Caki2 (cell line): Measurements from ENCODE around the gene LHCGR. TPM values are rescaled to one million over a fixed set of nuclear protein-coding genes. Genes with fewer than 3 reads are reported as not detected.
"Not testable (repeated sequence)": the region's sequence is repeated elsewhere in the genome, so short reads cannot be mapped to it uniquely, and the experiment has no call there.

Source experiments
- DNase-seq: peaks from one replicate; pipeline ENCODE4 v3.0.0-alpha.2; 2015; ENCODE audit warnings: low read depth
- in situ Hi-C: cut with HindIII; loops from 2 replicates; pipeline ENCODE4 v1.10.0; 2016; ENCODE audit warnings: low sequenced_read_pairs, low pct_unique_long_range_greater_than_20kb, mixed read lengths
- total RNA-seq: library from RNA; depleted of rRNA; stranded (reverse); fragments of >200 nt; shearing (Covaris generic); gene quantifications from 2 replicates; pipeline ENCODE4 v1.2.3, GENCODE V29; 2014; ENCODE audit warnings: low replicate concordance

Gene LHCGR
- total RNA-seq, 1 experiment from 2014 or later, result not detected

DNA sequence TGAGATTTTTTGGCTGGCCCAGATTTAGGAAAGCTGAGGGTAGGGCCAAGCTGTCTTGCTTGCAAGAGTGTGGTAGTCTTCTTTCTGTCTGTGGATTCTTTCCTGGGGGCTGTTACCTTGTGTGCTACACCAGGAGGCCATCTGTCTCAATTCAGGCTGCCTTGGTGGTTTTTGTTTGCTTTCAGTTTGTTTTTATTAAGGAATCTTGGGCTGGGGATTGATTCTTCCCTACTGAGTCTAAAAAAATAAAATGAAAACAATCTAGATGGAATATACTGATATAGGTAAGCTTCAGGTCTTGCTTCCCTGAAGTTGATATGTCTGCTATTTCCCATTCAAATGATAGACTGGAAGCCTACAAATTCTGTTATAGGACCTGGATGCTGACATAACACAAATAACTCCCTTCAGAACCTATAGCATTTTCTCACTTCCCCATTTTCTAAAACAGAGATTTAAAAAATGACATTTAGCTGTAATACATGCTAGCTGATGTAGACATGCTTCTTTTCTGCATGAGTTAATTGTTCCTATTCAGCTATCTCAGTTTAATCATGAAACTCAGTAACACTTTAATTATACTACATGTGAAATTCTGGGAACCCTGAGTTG, 5.3 kb downstream of the LHCGR start:
- in situ Hi-C loops, result no loop called here
- no peak for DNase-seq

DNA sequence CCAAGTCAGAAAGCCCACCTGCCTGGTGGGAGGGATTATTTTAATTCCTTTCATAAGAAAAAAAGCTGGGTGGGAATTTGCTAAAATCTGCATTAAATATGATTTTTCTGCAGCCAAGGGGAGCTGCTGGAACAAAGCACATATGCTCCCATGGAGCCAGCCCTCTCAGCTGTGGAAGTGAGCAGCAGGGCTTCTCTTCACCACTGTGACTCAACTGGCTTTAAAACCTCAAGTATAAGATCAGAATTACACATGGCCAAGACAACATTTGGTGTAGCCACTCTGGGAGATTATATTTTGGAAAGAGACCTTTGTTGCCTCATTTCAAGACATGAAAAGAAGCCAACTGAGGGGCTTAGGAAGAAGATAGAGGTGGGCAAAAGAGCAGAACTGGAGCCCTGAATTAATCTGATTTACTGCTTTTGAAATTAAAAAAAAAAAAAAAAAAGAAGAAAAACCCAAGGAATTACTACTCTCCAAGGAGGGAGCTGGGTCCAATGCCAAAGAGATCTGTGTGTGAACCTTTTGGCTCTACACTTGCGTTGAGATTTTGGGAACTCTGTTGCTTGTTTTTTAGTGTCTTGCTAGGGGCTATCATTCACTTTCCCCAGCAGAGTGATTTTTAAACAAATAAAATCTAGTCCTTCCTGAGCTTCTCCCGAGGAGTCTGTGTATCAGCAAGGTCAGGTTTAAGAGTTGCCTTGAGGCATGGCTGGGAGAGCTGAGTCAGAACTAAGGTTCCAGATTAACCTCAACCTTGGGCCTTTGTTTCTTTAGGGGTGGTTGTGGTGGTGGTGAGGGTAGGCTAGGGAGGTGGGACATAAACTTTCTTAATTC, 6.0 kb downstream of the LHCGR start:
- DNase-seq, result no peak
- in situ Hi-C loops, result no loop called here

DNA sequence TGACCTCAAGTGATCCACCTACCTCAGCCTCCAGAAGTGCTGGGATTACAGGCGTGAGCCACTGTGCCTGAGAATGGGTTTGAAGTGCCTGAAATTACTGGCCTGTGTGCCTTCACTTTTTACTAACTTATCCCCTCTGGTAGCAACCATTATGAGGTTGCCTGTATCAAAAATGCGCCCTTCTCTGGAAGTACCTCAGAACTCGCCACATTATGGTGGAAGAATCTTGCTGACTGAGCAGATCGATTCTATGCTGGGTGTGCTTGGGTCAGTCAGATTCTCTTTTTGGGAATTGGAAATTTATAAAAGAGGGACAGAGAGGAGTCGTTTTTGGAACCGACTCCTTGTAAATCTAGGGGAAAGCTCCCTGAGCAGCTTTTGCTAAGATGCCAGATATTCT, 8.2 kb downstream of the LHCGR start:
- DNase-seq, result no peak
- in situ Hi-C loops, result no loop called here

DNA sequence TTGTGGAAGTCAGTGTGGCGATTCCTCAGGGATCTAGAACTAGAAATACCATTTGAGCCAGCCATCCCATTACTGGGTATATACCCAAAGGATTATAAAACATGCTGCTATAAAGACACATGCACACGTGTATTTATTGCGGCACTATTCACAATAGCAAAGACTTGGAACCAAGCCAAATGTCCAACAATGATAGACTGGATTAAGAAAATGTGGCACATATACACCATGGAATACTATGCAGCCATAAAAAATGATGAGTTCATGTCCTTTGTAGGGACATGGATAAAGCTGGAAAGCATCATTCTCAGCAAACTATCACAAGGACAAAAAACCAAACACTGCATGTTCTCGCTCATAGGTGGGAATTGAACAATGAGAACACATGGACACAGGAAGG, 16.3 kb downstream of the LHCGR start:
- in situ Hi-C loops, DNase-seq: not testable (repeated sequence)

DNA sequence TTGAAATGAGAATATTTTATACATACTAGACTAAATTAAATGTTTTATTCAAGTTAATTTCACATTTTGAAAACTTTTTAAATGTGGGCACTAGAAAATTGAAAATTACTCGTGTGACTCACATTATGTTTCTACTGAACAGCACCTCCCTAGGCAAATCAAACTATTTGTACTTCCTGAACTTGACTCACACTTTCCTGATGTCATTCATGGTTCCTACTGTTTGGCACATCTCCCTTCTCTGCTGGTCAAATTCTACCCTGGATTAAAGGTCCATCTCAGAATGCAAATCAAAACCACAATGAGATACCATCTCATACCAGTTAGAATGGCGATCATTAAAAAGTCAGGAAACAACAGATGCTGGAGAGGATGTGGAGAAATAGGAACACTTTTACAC, 16.7 kb downstream of the LHCGR start:
- in situ Hi-C loops, result no loop called here
- DNase-seq, result no peak

DNA sequence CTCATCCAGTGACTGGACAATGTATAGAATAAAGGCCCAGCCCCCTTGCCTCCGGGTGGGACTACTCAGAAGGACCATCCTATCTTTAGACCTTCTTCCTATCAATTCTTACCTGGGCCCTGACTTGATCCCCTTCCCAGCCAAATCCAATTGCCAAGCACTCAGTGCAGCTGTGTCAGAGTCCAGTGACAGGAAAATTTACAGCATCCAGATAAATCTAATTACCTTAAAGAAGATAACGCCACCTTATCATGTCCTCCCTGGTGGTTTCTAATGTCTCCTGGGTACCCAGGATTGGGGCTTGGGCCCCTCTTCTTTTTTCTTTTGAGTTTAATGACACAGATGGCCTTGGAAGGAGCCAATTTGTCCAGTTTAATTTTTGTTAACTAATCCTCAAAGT, 19.3 kb downstream of the LHCGR start:
- no peak for DNase-seq
- in situ Hi-C loops, result no loop called here

DNA sequence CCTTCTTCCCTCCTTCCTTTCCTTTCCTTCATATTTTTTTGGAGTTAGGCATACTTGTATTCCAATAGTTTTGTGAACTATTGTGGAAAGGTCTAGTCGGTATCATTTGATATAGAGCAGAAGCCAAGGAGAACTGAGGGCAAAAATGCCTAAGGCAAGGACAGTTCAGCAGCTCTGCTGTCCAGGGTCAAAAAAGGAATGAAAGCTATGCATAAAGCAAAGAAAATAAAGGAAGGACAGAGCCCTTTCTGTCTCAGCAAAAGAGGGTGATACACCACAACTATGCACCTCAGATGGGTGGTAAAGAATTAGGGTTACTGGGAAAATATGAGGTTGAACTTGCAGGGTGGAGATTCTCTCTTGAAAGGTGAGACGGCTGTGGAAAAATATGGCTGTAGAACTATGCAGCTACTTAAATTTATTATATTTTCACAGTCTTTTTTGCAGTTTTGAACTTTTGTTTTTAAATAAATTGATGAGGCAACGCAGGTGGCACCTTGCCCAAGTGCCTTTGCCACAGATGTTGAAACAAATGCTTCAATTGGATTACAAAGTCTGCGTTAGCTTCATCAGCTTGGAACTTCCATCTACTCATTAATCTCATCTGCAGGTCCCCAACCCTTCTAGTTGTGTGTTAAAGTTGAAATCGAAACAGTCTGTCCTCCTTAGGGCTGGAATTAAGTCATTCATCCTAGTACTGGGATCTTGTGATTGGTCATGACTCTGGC, 20.8 kb downstream of the LHCGR start:
- in situ Hi-C loops, result no loop called here
- DNase-seq, result no peak

DNA sequence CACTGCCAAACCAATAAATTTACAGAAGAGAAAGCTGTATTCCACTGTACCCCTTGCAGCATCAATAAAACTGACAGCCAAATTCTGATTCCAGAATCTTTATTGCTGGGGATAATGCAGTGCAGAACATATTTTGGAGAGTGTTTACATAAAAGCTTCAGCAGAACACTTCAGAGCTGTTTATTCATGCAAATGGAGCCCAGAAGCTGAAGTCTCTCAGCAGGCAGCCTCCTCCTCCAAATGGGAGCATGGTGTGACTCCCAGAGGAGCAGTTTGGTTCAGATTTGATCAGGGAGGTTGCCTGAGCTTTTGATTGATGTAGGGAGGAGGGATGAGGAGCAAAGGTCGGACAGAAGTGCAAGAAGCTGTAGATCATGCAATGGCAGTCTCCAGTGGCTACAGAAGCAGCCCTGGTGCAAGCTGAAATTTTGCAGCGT, 22.4 kb downstream of the LHCGR start:
- in situ Hi-C loops, result no loop called here
- DNase-seq, result no peak

DNA sequence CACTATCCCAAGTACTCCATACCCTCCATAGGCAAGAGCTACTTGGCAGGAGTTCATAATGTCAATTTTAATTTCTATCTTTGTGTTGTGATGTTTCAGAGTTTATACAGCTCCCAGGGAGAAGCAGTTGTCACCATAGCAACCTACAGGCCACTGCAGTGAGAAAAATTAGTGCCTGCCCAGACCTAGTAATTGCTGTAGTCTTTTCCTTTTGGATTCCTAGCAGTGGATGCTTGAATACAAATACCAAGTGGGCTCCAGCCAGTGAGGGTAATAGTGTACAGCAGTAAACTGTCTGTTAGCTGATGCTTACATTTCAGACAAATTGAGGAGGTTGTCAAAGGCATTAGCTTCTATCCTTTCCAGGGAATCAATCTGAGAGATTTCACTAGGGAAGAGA, 26.7 kb downstream of the LHCGR start:
- in situ Hi-C loops, result no loop called here
- no peak for DNase-seq

DNA sequence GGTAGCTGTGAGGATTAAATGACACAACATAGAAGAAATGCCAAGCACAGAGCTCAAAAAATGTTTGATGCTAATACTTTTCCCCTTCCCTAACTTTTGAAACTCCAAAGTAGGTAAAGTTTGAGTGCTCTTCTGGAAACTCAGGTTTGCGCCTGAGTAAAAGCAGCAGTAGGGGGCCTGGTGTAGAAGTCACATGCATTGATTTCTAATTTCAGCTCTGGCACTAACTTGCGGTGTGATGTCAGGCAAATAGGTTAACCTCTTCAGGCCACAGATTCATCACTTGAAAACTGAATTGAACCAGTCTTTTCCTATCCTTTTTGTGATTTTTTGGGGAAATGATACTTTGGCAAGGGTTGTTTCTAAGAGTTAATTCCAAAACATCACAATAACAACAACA, 27.2 kb downstream of the LHCGR start:
- in situ Hi-C loops, result no loop called here
- DNase-seq, result no peak

DNA sequence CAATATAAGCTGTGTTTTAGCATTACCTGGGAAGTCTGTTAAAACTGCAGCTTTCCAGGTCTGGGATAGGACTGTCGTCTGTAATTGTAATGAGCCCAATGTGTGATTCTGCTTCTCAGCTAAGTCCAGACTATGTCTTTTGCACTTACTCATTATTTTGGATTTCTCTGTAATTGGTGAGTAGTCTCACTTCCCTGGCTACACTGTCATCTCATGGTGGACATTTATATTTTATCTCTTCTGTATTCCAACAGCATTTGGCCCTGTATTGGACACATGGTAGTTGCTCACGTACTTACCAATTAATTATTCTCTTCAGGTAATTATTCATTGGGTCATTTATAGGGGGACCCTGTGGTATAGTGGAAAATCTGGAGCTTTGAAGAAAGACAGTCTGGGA, 28.0 kb downstream of the LHCGR start:
- in situ Hi-C loops, result no loop called here

DNA sequence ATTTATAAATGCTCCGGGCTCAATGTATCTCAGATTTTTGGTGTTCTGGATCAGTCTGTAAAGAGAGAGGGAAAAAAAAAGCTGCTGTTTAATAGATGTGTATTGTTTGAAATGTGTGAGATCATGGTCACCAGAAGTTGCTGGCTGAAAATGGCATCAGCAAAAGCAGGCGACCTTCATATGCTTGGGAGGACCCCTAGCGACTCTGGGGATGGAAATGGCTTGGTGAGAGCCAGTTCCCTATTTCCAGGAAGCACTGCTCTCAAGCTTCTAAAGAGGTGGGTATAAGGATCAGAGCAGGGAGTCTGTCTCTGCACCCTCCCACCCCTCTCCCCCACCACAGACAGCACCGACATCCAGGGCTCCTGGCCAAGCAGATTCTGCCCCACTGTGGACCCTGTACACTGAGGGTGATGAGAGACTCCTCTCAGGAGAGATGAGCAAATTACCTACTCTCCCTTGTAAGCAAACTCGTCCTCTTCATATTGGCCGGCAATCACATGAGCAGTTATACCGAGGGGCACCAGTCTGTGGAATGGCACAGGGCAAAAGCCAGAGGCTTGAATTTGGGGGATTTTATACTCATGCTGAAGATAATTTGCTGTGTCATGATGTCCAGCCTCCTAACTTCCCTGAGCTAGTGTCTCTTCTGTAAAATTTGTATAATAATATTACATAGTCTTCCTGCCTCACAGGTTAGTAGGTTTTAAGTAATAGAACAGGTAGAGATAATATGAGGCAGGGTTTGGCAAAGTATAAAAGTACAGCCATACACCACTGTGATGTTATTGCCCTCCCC, 29.6 kb downstream of the LHCGR start:
- in situ Hi-C loops, result no loop called here
- DNase-seq, result no peak

More for the DNA sequence above, 28.0 kb downstream of the LHCGR start:
- no peak for DNase-seq

DNA sequence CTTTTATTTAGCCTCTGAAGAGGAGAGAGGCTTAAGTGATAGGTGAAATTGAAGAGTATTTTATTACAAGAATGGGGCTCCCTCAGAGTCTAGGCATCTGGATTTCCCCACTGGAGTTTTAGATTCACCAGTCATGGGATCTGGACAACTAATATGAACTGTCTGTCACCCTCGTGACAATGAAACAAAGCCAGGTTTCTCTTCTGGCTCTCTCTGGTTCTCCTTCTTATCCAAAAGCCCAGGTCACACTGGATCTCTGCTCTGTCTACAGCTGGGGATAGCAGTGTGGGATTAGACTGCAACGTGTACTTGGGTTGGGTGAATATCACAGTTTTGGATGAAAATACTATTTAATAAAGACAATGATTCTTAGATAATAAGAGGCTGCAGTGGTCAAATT, 31.2 kb downstream of the LHCGR start:
- in situ Hi-C loops, result no loop called here
- no peak for DNase-seq

DNA sequence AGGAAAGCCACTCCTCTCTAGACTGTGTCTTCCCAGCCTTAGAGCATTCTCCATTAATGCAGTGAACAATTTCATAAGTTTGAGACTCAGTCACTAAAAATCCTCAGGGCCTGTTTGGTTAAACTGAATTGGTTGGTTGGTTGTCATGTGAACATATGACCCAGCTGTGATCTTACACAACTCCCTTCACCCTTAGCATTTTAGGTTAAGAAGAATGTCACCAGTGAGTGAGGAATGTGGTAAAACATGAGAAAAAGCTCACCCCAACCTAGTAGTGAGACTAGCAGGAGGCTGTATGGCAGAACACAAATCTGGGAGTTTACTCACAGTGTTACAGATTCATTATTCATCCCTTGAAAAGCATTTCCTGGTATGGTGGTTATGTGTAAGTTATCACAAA, 32.4 kb downstream of the LHCGR start:
- no peak for DNase-seq
- in situ Hi-C loops, result no loop called here

DNA sequence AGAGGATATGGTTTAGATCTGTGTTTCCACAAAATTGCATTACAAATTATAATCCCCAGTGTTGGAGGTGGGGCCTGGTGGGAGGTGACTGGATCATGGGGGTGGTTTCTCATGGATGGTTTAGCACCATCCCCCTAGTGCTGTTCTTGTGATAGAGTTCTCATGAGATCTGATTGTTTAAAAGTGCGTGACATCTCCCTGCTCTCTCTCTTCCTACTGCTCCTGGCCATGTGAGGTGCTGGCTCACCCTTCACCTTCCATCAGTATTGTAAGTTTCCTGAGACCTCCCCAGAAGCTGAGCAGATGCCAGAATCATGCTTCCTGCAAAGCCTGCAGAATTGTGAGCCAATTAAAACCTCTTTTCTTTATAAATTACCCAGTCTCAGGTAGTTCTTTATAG, 33.1 kb downstream of the LHCGR start:
- DNase-seq, result no peak
- in situ Hi-C loops, result no loop called here

DNA sequence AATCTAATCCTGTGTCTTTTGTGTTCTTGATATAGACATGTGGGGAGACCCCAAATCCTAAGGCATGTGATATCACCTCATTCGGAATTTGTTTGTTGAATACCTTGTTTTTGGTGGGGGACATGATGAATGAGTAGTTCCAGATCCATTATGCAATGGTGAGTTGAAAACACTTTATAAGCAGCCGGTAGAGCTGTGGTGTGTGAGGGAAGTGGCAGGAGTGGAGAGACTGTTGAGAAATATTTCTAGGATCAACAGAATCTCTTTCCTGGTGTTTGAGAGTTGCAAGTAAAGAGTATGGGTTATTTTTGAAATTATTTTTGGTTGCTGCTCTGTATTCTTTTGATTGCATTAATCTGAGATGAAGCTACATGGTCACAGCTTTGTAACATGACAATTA, 34.4 kb downstream of the LHCGR start:
- in situ Hi-C loops, result no loop called here
- DNase-seq, result no peak

DNA sequence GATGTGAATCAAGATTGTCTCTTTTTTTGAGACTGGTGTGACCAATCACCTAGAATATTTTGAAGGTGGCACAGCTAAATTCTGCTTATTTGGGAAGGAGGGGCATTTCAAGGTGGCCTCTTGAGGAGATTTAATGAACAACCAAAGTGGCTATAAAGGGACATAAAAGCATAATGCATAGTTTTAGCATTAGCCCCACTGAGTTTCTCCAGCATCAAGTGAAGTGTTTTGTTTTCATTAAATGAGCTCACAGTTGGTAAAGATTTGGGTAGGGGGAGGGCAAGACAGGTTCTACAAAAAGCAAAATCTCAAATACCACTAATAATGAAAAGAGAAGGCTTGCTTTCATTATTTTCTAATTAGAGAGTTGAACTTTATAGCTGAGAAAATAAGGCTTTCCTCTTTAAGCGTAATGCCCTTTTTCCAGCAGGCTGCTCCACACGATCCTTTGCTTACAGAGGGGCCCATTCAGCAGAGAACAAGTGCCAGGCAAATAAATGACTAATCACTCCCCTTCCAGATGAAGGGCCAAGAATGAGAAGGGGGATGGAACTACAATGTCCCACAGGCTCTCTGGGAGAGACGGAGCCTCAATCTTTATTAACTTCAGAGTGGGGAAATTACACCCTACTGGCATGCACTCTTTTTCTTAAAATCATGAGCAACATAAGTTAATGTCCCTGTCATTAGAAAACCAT, 35.9 kb downstream of the LHCGR start:
- no peak for DNase-seq
- in situ Hi-C loops, result no loop called here

DNA sequence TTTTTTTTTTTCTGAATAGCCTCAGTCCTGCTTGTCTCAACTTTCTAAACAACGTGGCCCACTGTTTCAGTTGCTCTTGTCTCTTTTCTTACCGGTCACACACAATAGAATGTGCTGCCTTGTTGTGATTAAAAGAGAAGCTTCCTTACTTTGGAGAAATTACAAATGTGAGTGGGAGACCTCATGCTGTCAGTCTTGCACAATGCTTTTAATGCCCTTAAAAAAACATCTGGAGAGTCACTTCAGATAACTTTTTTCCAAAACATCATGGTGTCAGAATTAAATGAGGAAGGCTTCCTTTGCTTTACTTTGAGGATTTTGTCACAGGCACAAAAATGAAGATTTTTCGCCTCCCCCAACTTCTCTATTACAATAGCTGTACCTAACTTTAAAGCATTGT, 37.7 kb downstream of the LHCGR start:
- in situ Hi-C loops, result no loop called here
- no peak for DNase-seq
